Osteocyte (in vitro differentiated cells): ENCODE results near the gene TRIM2. TPM values are rescaled to one million over a fixed set of nuclear protein-coding genes. Genes with fewer than 3 reads are reported as not detected.

Experiments
- DNase-seq: peaks from one replicate; pipeline ENCODE4 v3.0.0; 2021; ENCODE audit warnings: mixed read lengths; ENCODE audit not compliant: unreplicated experiment; ENCODE audit errors: extremely low spot score
- H3K27ac Mint-ChIP-seq: one replicate; pipeline ENCODE4 v1.8.0; 2021; ENCODE audit warnings: mild to moderate bottlenecking, mixed read lengths; ENCODE audit not compliant: unreplicated experiment
- H3K27me3 Mint-ChIP-seq: one replicate; pipeline ENCODE4 v1.8.0; 2021; ENCODE audit warnings: mixed read lengths; ENCODE audit not compliant: unreplicated experiment
- H3K36me3 Mint-ChIP-seq: one replicate; pipeline ENCODE4 v1.8.0; 2021; ENCODE audit warnings: mixed read lengths; ENCODE audit not compliant: unreplicated experiment
- H3K4me1 Mint-ChIP-seq: one replicate; pipeline ENCODE4 v1.8.0; 2021; ENCODE audit warnings: mixed read lengths; ENCODE audit not compliant: unreplicated experiment
- H3K4me3 Mint-ChIP-seq: one replicate; pipeline ENCODE4 v1.8.0; 2021; ENCODE audit warnings: mild to moderate bottlenecking, moderate library complexity, mixed read lengths; ENCODE audit not compliant: unreplicated experiment
- H3K9me3 Mint-ChIP-seq: one replicate; pipeline ENCODE4 v1.8.0; 2021; ENCODE audit warnings: mixed read lengths; ENCODE audit not compliant: unreplicated experiment
- total RNA-seq: library from RNA; stranded (reverse); gene quantifications from 2 replicates; pipeline ENCODE4 v1.2.1, GENCODE V29; 2021
- TF ChIP-seq, protein P1 (sequence below): fragments of 200-600 bp; sonication (generic); IDR thresholded peaks from 2 replicates; pipeline ENCODE4 v1.5.0; 2021; ENCODE audit warnings: antibody characterized with exemption, mild to moderate bottlenecking, moderate library complexity

Gene TRIM2
- total RNA-seq, 1 donor from 2014 or later, result 34.0 TPM

GRCh38 chr4:153294631-153295030 is 90.4 kb downstream of the TRIM2 start:
- peaks cover 45% of the 10 kb centered on the region for H3K36me3 Mint-ChIP-seq
- H3K4me3 Mint-ChIP-seq, result no peak overlapping the region
- peaks cover 8% of the 10 kb centered on the region for H3K4me1 Mint-ChIP-seq
- TF ChIP-seq, protein P1, sequence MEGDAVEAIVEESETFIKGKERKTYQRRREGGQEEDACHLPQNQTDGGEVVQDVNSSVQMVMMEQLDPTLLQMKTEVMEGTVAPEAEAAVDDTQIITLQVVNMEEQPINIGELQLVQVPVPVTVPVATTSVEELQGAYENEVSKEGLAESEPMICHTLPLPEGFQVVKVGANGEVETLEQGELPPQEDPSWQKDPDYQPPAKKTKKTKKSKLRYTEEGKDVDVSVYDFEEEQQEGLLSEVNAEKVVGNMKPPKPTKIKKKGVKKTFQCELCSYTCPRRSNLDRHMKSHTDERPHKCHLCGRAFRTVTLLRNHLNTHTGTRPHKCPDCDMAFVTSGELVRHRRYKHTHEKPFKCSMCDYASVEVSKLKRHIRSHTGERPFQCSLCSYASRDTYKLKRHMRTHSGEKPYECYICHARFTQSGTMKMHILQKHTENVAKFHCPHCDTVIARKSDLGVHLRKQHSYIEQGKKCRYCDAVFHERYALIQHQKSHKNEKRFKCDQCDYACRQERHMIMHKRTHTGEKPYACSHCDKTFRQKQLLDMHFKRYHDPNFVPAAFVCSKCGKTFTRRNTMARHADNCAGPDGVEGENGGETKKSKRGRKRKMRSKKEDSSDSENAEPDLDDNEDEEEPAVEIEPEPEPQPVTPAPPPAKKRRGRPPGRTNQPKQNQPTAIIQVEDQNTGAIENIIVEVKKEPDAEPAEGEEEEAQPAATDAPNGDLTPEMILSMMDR, result no peak
- DNase-seq, result no peak
- H3K27ac Mint-ChIP-seq, result no peak overlapping the region
- H3K9me3 Mint-ChIP-seq, result peaks cover 4% of the 10 kb centered on the region
- no peaks in the 10 kb centered on the region for H3K27me3 Mint-ChIP-seq

GRCh38 chr4:153295131-153295755 is 91.0 kb downstream of the TRIM2 start:
- Mint-ChIP-seq H3K4me3 (no peak overlapping the region), H3K27me3 (no peaks in the 10 kb centered on the region), H3K36me3 (peaks cover 51% of the 10 kb centered on the region), H3K4me1 (peaks cover 8% of the 10 kb centered on the region), H3K9me3 (peaks cover 5% of the 10 kb centered on the region), H3K27ac (no peak overlapping the region)
- TF ChIP-seq, protein P1, result no peak
- no peak for DNase-seq

- Mint-ChIP-seq H3K4me3 (no peak overlapping the region), H3K9me3 (peaks cover 7% of the 10 kb centered on the region), H3K4me1 (peaks cover 8% of the 10 kb centered on the region), H3K27me3 (no peaks in the 10 kb centered on the region), H3K36me3 (peaks cover 52% of the 10 kb centered on the region), H3K27ac (no peak overlapping the region)
- no peak for DNase-seq
- TF ChIP-seq, protein P1, result no peak
Observed at GRCh38 chr4:153296040-153296823, 92.0 kb downstream of the TRIM2 start.

GRCh38 chr4:153297116-153297515 is 92.9 kb downstream of the TRIM2 start:
- DNase-seq, result no peak
- TF ChIP-seq, protein P1, result no peak
- H3K4me3 Mint-ChIP-seq, result no peak overlapping the region
- H3K4me1 Mint-ChIP-seq, result peaks cover 7% of the 10 kb centered on the region
- H3K9me3 Mint-ChIP-seq, result peaks cover 16% of the 10 kb centered on the region
- peaks cover 61% of the 10 kb centered on the region for H3K36me3 Mint-ChIP-seq
- no peaks in the 10 kb centered on the region for H3K27me3 Mint-ChIP-seq
- H3K27ac Mint-ChIP-seq, result no peak overlapping the region

GRCh38 chr4:153310793-153311192 is 106.5 kb downstream of the TRIM2 start:
- Mint-ChIP-seq H3K4me1 (no peaks in the 10 kb centered on the region), H3K9me3 (no peaks in the 10 kb centered on the region), H3K4me3 (no peak overlapping the region), H3K36me3 (peaks cover 12% of the 10 kb centered on the region), H3K27me3 (no peaks in the 10 kb centered on the region), H3K27ac (no peak overlapping the region)
- TF ChIP-seq, protein P1, result no peak
- no peak for DNase-seq
